GM19025 (cell line): Measurements from ENCODE around the gene ENDOV.

Source experiments
- ATAC-seq: cut with Tn5 transposase; IDR thresholded peaks from one replicate; pipeline ENCODE4 v1.9.1; 2021; ENCODE audit warnings: mild to moderate bottlenecking, low read depth, moderate library complexity; ENCODE audit not compliant: unreplicated experiment

The ENDOV gene

DNA sequence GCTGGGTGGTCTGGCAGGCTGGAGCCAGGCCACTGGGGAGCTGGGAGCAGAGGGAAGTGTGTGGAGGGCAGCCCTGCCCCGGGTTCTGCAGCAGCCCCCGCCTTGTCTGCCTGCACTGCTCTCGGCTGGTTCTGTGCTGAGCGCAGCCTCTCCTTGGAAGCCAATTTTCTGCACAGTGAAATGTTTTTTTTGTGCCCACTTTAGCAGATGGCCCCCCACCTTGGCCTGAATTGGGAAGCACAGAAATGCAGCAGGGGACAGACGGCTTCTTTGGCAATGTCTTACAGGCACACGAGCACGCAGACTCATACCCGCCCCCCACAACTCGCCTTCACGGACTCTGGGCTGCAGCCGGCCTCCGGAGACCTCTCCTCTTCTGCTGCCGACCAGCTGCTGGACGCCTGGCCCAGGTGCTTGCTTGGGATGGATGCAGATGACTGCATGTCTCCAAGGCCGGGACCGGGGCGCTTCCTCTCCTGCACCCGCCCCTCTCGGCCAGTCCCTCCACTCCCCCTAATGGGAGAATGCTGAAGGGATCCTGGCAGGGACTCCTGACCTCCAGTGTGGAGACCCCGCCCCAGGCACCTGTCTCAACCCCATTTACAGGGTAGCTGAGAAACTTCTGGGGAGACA, 46.7 kb downstream of the ENDOV start:
- ATAC-seq, result no peak

DNA sequence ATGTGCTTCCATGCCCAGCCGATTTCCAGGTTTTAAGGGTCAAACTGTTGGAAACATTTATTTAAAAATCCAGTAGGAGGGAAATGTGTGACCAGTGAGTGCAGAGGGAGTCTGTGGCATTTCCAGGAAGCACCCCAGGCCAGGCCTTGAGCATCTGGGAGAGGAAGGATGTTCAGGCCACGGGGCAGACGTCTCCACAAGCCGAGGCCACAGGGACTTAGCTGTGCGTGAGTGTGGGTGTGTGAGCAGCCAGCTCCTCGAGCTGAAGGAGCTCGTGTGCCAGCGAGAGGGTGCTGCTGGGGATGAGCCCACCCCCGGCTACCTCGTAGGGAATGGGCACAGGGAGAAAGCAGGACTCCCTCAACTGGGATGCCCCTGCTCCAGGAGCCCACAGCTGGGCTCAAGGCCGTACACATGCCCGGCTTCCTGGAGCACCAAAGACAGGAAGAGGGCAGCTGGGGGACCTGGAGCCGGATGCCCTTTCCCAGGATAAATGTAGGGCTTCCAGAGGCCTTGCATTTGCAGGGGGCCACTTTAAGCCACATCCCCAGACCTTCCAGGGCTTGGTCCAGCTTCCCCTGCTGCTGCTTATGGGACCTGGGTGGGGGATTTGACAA, 48.9 kb downstream of the ENDOV start:
- no peak for ATAC-seq

DNA sequence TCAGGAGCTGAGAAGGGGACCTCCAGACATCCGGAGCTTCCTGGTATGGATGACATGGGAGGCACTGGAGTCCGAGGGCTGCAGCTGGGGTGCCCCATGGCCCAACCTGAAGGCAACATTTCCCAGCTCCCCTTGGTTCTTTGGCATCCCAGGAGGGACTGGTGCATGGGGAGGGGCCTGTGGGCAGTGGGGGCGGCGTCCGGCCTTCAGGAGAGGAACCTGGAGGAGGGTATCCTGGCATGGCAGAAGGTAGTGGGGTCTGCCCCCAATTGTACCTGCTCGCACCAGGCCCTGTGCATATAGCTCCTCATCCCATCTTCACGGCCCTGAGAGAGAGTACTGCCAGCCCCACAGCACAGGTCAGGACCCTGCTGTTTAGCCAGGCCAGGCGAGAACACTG, 49.5 kb downstream of the ENDOV start:
- no peak for ATAC-seq

DNA sequence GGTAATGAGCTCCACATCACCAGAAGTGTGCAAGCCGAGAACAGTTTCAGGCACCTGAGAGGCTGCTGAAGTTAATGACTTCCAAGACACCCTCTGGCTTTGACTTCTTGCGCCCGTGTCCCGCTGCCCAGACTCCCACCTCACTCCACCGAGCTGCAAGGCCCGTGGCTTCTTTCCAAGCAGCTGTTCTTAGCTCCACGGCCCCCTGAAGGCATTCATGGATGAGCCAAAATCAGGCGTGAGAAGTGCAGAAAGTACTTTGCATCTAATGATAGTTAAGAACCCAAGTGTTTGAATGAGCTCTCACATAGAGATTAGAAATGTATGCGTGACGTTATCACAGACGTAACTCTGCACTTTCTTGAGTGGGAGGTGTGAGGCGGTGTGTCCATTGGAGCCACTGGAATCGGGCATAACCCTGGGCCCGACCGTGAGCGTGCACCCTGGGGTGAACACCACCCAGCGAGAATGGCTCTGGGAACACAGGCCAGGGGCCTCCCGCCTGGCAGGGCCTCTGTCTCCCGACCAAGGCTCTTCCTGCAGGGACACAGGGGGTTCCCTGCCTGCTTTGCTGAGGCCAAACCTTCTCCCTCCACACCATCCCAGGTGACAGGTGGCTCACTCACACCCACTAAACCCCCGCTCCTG, 50.5 kb downstream of the ENDOV start:
- no peak for ATAC-seq

- no peak for ATAC-seq
Measured at GRCh38 chr17:80466188-80466705, 51.3 kb downstream of the ENDOV start.

DNA sequence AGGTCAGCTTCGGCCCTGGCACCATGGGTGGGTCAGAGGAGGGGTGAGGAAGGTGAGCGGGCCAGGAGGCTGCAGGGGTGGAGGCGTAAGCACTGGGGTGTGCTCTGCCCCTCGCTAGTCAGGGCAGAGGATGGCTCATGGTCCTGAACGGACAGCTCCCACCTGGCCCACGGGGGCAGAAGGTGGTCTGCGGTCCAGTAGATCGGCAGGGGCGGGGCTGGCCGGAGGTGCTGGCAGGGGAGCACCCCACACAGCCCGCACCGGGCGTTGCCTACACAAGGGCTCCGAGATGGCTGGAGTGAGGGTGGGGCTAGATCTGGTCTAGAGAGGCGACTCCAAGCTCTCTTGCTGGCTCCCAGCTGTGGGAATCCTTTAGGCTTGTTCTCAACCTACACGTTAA, 53.3 kb downstream of the ENDOV start:
- ATAC-seq, result no peak

DNA sequence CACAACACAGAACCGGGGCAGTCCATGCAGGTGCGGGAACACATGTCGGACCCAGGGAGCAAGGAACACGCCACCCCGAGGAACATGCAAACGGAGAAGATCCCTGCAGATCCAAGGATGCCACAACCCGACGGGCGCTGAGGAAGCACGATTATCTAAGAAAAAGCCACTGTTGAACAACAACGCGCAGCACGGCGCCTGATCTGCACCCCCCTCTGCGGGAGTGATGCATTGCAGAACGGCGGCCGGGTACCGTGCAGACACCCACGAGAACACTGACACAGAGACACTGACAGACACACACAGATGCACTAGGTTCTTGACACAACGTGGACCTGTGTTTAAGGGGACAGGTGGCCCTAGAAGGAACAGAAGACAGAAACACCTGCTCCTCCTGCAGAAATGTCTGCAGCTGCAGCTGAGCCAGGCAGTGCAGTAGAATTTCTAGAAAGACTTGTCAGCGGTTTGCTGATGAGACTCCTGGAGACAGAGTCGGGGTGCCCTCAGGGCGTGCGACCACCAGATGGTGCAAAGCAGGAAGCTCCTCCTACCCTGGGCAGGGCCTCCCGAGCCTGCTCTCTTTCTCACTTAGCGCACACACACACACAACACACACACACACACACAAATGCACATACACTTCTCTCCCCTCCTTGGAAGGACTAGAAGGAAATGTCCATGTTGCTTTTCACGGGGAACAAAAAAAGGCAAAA, 54.0 kb downstream of the ENDOV start:
- no peak for ATAC-seq

DNA sequence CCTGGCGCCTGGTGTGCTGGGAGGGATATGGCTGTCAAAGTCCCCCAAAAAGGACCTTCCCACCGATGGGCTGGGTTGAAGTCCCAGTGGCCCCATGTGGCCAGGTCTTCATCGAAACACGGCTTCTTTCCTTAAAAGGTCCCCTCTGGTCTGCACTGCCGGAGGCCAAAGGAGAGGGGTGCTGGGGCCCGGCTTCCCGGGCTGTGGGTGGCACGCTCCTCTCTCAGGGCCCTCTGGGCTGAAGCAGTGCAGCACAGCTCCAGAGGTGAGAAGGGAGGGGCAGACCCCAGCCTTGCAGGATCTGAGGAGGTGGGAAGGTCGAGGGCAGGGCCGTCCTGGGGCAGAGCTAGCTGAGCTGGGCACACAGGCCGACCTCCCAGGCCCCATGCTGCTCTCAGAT, 54.7 kb downstream of the ENDOV start:
- ATAC-seq, result no peak

GRCh38 chr17:80470603-80471002, 55.6 kb downstream of the ENDOV start:
- no peak for ATAC-seq

- ATAC-seq, result no peak
Measured at GRCh38 chr17:80471922-80472321, 57.0 kb downstream of the ENDOV start.

DNA sequence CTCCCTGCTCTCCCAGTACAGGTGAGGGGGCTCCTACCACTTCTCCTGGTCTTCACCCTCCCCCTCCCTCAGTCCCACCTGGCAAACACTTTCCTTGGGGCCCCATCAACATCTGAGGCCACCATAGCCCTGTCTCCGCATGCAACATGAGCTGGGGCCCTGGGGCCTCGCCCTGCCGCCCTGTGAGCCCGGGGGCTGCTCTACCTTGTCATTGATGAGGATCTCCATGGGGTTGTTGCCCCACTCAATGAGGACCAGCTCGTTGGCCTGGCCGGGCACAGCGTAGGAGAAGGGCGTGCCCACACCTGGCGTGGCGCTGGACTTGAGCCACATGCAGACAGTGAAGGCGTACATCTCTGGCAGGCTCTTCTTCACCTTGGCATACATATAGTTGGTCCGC, 58.0 kb downstream of the ENDOV start:
- no peak for ATAC-seq

DNA sequence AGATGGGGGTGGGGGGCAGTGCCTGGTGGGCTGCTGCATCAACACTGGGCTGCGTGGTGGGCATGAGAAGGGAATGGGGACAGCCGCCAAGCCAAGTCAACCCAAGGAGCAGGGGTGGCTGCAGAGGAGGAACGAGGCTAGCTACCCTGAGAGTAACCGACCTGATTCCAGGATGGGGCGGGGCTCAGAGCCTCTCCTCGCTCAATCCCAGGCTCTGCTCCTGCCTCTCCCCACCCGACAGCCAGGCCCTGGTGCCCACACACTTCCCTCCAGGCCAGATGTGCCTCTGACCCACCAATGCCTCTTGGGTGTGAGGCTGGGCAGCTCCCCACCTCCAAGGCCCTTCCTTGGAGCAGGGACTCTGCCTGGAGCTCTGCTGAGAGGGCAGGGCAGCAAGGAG, 58.7 kb downstream of the ENDOV start:
- no peak for ATAC-seq

GRCh38 chr17:80474231-80474960, 59.4 kb downstream of the ENDOV start:
- no peak for ATAC-seq

GRCh38 chr17:80474961-80475909, 60.3 kb downstream of the ENDOV start:
- no peak for ATAC-seq

DNA sequence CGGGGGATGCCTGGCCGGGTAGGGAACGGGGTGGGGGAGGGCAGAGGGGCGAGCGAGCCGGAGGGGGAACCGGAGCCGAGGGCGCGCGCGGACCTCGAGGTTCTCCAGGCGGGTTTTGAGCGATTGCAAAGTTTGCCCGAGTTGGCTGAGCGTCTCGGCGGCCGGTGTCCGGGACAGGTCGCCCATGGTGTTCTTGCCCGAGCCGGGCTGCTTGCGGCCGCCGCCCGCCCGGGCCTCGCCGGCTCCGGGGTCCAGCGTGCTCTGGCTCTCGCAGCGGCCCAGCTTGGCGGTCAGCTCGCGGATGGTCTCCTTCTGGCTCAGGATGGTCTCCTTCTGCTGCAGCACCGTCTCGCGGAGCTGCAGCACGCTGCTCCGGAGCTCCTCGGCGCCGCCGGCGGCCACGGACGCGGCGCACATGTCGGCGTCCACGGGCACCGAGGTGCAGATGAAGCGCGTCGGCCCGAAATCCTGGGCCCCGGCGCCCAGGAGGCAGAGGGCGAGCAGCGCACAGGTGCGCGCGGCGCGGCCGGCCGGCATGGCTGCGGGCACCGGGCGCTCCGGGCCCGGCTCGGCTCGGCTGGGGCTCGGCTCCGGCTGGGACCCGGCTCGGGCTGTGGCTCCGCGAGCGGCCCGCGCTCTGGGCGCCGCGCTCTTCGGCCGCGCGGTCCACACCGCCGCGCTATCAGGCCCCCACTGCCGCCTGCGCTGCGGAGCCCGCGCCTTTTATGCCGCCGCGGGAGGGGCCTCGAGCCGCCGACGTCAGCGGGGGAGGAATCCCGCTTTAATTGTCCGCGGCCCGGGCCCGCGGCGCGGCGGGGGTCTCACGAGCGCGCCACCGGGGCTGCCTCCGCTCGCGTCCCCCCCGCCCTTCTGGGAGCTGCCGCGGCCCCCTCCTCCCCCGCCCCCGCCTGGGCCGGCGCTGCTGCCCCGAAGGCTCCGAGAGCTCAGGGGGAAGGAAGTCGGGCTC, 61.2 kb downstream of the ENDOV start, which contains the start of gene NPTX1:
Gene NPTX1, minus strand, starts transcription at position 698 of the 967 bp plus-strand sequence. Its CDS starts 161 bp downstream, at position 537.
- no peak for ATAC-seq

DNA sequence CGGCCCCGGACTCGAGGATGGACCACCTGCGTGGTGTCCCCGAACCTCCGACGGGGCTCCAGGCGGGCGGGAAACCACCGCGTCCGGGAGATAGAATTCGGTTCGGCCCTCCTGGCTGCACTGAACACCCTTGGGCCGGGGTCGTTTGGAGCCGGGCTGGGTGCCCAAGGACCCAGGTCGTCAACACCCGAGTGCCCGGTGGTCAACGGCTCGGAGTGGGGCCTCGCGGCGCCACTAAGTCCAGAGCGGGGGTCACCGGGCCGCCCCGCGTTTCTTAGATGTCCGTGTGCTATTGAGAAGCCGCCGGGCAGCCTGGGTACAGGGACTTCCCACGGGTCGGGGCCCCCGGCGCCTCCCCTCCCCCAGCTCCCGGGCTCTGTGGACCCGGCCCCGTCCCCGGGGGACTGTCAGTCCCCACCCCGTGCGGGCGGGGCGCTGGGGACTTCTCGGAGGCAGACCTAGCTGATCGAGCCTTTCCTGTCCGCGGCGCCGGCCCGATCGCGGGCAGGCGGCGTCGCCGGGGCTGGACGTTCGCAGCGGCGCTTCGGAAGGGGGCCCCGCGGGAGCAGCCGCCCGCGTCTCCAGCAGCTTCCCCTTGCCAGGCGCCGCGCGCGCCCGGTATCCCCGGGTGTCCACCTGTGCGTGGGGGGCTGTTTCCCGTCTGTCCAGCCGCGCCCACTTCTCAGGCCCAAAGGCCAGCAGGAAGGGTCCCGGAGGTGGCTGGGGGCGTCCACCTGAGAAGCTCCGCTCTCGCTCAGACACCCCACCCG, 62.1 kb downstream of the ENDOV start:
- ATAC-seq, result no peak

GRCh38 chr17:80477647-80478478, 62.9 kb downstream of the ENDOV start:
- ATAC-seq, result no peak
